ENCODE measurements around the gene HUNK. TPM values are rescaled to one million over a fixed set of nuclear protein-coding genes. Genes with fewer than 3 reads are reported as not detected.

HUNK gene
- total and polyA plus RNA-seq, 2 of the 8 experiments (the other 6 are each of a cell fraction or from before 2014, with no cell fraction given) = 1.9 to 10.2 TPM

GRCh38 chr21:32048353-32048752, 175.5 kb downstream of the HUNK start (continued):
- no peak for TF ChIP-seq FOSL1 (IDR thresholded peaks at IDR 0.05; ENCODE audit: insufficient read depth, low read depth, low read length)
- TF ChIP-seq ZNF274 (IDR thresholded peaks at IDR 0.05; ENCODE audit: borderline replicate concordance, extremely low read depth, low read length) = no peak
- no peak for TF ChIP-seq TAF7 (optimal IDR thresholded peaks at IDR 0.05; ENCODE audit: borderline replicate concordance, low read depth, low read length)
- no peak for TF ChIP-seq POU5F1 (IDR thresholded peaks at IDR 0.05; ENCODE audit: low read depth, low read length)
- no peak for TF ChIP-seq MAX (IDR thresholded peaks at IDR 0.05)
- TF ChIP-seq TAF1 (IDR thresholded peaks at IDR 0.05; ENCODE audit: low read depth, low read length) = no peak

Other genes starting within 250 kb of the HUNK start
- gene SOD1, start 213.3 kb upstream of the HUNK start, total RNA-seq (2021; fragmentation: NEBNext Ultra II Directional; extraction: Animal tissue kit (Norgen Biotek cat#: 25700)) = 192 and 202 TPM in 2 replicates
- gene SOD1, start 213.3 kb upstream of the HUNK start, polyA plus RNA-seq (2011; rRNA removed) = 168 and 226 TPM in 2 replicates
- gene SCAF4, start 140.9 kb upstream of the HUNK start, total RNA-seq (2021; fragmentation: NEBNext Ultra II Directional; extraction: Animal tissue kit (Norgen Biotek cat#: 25700)) = 55.1 and 56.8 TPM in 2 replicates
- 28.9 and 38.4 TPM in 2 replicates for gene SCAF4, start 140.9 kb upstream of the HUNK start, polyA plus RNA-seq (2011; rRNA removed)